GM19455 (cell line): Measurements from ENCODE around the gene LRRC36.
"Not testable (repeated sequence)": the region's sequence is repeated elsewhere in the genome, so short reads cannot be mapped to it uniquely, and the experiment has no call there.

Source experiments
- ATAC-seq: cut with Tn5 transposase; IDR thresholded peaks from one replicate; pipeline ENCODE4 v1.9.1; 2021; ENCODE audit not compliant: unreplicated experiment

Gene LRRC36

GRCh38 chr16:67341250-67341649 lies 14.6 kb downstream of the LRRC36 start:
- ATAC-seq, result no peak

DNA sequence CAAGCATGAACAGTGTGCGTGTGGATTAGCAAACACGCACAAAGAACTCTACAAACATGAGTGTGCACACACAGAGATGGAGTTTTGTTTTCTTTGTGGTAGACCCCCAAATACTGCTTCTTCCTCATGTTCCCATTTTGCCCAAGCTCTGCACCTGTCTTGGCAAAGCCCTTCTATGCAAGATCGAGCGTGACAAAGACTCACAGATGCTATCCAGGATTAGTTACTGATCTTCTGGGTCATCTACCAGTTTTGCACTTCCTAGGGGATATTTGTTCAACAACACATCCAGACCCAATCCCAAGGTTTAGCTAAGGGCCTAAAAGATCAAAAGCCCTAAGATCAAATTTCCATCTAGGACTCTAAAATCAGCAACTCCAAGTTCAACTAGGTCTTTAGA lies 16.0 kb downstream of the LRRC36 start:
- no peak for ATAC-seq

DNA sequence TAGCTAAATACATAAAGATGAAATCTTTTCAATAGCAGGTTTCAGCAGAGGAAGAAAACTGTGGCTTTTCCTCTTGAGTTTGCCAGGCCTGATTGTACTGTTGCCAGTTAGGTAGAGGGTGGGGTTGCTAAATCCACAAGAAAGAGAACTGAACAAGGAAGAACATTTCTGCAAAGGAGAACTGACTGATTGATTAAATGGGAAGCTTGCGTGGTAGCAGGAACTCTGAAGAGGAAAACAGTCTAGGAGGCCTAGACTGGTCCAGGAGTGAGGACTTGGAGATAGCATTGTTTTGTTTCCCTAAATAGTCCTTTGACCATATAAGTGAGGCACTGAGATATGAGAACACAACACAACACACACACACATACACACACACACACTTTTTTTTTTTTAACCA lies 18.8 kb downstream of the LRRC36 start:
- ATAC-seq, result no peak

DNA sequence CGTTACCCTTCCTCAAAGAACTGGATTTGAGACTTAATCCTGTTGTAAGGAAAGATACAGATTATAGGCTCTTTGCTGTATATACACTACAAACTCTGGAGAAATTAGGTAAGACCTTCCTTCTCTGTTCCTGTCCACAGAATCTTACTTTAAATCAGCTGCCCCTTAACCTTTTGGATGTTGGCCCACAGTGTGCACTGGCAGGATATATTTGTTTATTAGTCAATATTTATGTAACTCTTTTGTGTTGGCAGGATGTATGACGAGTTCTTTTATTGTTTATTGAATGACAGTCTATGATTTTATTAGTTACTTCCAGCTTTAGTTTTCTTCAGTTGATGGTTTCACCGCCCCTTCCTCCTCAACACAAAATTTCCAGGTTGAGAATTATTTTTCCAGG lies 19.7 kb downstream of the LRRC36 start:
- no peak for ATAC-seq

DNA sequence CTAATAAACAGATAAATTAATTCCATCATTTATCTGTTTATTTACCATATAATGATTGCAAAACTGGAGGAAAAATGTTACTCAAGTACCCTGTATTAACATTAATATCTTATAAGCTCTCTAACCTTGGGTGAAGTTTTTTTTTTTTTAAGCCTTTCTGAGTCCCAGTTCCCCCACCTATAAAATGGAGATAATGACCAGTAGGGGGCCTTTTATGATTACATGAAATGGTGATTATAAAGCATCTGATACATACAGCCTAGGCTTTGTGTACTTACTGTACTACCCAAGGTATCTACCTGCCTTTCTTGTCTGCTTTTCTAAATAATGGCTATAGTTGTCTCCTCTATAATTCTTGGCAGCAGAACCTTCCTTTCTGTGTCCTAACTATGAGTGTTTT lies 22.6 kb downstream of the LRRC36 start:
- ATAC-seq, result no peak

GRCh38 chr16:67350324-67350723 lies 23.7 kb downstream of the LRRC36 start:
- ATAC-seq, result no peak

- ATAC-seq, result not testable (repeated sequence)
Observed at GRCh38 chr16:67352463-67352862, 25.8 kb downstream of the LRRC36 start.

- no peak for ATAC-seq
Observed at GRCh38 chr16:67356396-67356795, 29.8 kb downstream of the LRRC36 start.

- ATAC-seq, result no peak
Observed at GRCh38 chr16:67357561-67357960, 30.9 kb downstream of the LRRC36 start.

- not testable (repeated sequence) for ATAC-seq
Observed at GRCh38 chr16:67359540-67360269, 33.1 kb downstream of the LRRC36 start.

DNA sequence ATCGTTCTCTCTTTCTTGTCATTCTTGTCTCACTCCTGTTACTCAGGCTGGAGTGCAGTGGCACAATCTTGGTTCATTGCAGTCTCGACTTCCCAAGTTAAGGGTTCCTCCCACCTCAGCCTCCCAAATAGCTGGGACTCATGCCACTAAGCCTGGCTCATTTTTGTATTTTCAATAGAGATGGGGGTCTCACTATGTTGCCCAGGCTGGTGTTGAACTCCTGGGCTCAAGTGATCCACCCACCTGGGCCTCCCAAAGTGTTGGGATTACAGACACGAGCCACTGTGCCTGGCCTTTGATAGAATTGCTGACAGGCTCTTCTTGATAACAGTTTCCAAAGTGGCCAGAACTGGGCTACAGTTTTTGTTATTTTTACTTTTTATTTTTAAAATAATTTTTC lies 34.4 kb downstream of the LRRC36 start:
- ATAC-seq, result no peak

GRCh38 chr16:67364600-67365235 lies 38.1 kb downstream of the LRRC36 start:
- ATAC-seq, result no peak

DNA sequence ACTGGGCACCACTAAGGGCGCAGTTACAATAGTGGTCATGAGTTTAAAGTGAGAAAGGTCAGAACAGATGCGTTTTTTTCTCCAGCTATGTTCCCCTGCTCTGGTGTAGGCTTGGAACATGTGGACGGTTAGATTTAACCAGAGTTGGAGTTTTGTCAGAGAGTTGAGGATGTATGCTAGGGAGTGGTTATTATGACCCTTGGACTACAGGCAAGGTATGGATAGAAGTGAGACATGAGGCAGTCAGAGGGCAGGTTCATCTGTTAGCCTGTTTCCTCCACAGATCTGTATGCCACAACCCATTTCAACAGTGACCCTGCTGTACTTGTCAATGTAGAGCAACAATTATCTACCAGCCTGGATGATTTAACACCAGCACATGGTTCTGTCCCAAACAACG lies 44.0 kb downstream of the LRRC36 start:
- no peak for ATAC-seq

DNA sequence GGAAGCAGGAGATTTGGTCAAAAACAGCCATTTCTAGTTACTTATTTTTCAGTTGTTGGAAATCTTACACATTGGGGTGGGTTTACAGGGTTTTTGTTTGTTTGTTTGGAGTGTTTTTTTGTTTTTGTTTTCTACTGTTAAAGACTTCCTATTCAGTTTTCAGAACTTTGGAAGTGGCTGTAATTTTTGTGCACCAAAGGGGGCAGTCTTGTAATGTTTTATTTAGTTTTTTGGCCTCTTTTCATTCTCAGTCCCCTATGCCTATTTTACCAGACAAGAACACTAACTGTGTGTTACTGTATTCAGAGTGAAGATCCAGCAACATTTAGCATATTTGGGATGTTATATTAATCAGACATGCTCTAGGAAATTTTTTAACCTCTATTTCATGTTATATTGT lies 46.0 kb downstream of the LRRC36 start:
- ATAC-seq, result no peak

DNA sequence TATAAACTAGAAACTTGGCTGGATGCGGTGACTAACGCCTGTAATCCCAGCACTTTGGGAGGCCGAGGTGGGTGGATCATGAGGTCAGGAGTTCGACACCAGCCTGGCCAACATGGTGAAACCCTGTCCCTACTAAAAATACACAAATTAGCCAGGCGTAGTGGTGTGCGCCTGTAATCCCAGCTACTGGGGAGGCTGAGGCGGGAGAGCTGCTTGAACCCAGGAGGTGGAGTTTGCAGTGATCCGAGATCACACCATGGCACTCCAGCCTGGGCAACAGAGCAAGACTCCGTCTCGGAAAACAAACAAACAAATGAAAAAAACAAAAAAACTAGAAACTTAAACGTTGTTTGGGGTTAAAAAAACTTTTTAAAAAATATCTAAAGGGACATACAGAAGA lies 49.4 kb downstream of the LRRC36 start:
- ATAC-seq, result not testable (repeated sequence)

DNA sequence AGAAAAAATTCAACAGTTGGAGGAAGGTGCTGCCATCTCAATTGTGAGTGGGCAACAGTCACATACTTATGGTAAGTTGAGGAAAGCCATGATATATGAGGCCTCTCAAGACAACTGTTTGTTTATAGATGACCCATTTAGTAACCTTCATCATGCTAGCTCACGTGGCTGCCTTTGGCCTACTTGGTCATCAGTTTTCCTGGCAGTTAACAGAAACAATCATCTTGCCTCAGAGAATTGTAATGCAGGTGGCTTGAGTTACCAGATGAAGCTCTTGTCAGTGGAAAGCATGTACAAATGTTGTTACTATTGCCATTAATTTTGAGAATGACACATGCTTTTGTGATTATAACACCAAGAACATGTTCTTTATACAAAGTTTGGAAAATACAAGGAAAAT lies 52.0 kb downstream of the LRRC36 start:
- no peak for ATAC-seq

- no peak for ATAC-seq
Observed at GRCh38 chr16:67383284-67383683, 56.7 kb downstream of the LRRC36 start.

DNA sequence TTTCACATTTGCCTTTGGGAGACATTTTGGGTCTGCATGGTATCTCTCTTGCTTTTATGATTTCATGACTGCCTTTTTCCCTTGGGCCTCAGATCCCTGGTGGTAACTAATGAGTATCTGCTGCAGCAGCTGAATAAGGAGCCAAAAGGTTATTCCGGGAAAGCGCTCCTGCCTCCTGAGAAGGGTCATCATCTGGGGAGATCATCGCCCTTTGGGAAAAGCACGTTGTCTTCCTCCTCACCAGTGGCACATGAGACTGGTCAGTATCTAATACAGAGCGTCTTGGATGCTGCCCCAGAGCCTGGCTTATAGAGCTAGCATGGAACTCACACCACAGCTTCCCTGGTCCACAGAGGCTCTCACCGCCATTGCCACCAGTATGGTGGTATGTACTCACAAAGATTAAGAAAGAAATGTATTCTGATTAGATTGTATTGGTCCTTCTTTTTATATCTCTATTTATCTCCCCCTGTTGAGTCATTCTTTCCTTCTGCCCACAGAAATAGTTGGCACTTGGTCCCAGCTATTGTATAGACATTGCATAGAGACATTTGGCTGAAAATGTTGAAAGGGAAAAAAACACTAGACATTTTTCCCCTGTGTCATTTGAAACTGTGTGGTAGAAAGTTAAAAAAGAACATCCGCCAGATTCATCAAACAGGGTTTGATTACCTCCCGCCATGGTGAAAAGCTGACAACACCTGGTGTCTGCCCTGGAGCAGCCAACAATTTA lies 58.3 kb downstream of the LRRC36 start:
- ATAC-seq, result no peak

DNA sequence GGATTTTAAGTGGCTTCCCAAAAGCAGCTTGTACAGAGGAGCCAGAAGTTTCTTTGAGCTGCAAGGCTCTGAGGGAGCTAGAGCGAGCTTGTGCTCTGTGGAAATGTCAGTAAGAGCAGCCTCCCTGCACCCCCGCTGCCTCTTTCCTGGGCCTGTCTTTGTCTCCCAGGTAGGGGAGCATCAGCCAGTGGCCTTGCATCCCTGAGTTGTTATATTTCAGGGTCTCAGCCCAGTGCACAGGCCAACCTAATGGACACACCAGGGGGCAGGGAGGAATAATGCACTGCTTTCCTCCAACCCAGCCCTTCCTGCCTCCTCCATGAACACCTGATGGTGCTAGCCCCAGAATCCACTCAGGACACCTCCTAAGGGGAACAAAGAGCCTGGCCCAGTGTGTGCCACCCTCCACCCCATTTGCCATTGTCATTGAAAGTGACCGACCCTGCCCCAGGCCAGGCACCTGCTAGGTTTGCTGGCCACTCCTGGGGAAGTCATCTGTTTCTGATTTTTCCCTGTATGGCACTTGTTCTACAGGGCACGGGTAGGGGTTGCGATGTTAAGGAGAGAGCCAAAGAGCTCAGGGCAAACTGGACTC lies 60.3 kb downstream of the LRRC36 start:
- no peak for ATAC-seq

GRCh38 chr16:67387479-67388079 lies 61.0 kb downstream of the LRRC36 start:
- no peak for ATAC-seq

GRCh38 chr16:67388191-67388590 lies 61.6 kb downstream of the LRRC36 start:
- ATAC-seq, result no peak
